CD4-positive, alpha-beta T cell treated with Interleukin-6 at 100 ng/mL for 8 hours (primary cell): ENCODE measurements around the gene ELL.
"Not testable (repeated sequence)": the region's sequence is repeated elsewhere in the genome, so short reads cannot be mapped to it uniquely, and the experiment has no call there.

Experiments
- DNase-seq: peaks from one replicate; pipeline ENCODE4 v3.0.0-alpha.2; 2020; ENCODE audit warnings: mixed read lengths, low spot score

Gene ELL

GRCh38 chr19:18422530-18423191 is 99.2 kb downstream of the ELL start:
- peak; percentile 60 for DNase-seq

- no peak for DNase-seq
These were observed 100.4 kb downstream of the ELL start for GRCh38 chr19:18421371-18421959.

GRCh38 chr19:18420930-18421329 is 100.9 kb downstream of the ELL start:
- no peak for DNase-seq

- peak; percentile 37 for DNase-seq
These were observed 102.0 kb downstream of the ELL start for GRCh38 chr19:18419699-18420460.

GRCh38 chr19:18419195-18419698 is 102.6 kb downstream of the ELL start, which contains the start of gene SSBP4:
Gene SSBP4, plus strand, starts transcription at chr19:18419398. Its CDS starts 251 bp downstream, at chr19:18419649.
- DNase-seq, result peak; percentile 53

GRCh38 chr19:18418483-18419194 is 103.2 kb downstream of the ELL start:
- no peak for DNase-seq

GRCh38 chr19:18418029-18418482 is 103.8 kb downstream of the ELL start:
- DNase-seq, result no peak

- DNase-seq, result no peak
These were observed 104.4 kb downstream of the ELL start for GRCh38 chr19:18417250-18418028.

GRCh38 chr19:18416778-18417249 is 105.1 kb downstream of the ELL start:
- DNase-seq, result peak; percentile 43

- DNase-seq, result no peak
These were observed 106.5 kb downstream of the ELL start for GRCh38 chr19:18415178-18415867.

GRCh38 chr19:18414504-18415177 is 107.2 kb downstream of the ELL start:
- no peak for DNase-seq

GRCh38 chr19:18412610-18413239 is 109.1 kb downstream of the ELL start:
- DNase-seq, result no peak

GRCh38 chr19:18408053-18408476 is 113.8 kb downstream of the ELL start:
- DNase-seq, result no peak

GRCh38 chr19:18406749-18407148 is 115.1 kb downstream of the ELL start:
- no peak for DNase-seq

GRCh38 chr19:18405754-18406153 is 116.1 kb downstream of the ELL start:
- DNase-seq, result not testable (repeated sequence)

- not testable (repeated sequence) for DNase-seq
These were observed 119.2 kb downstream of the ELL start for GRCh38 chr19:18402455-18403248.

- no peak for DNase-seq
These were observed 120.2 kb downstream of the ELL start for GRCh38 chr19:18401580-18402112.

GRCh38 chr19:18399008-18399407 is 122.9 kb downstream of the ELL start:
- no peak for DNase-seq
